Measurements from ENCODE around the gene SCAI. TPM values are rescaled to one million over a fixed set of nuclear protein-coding genes. Genes with fewer than 3 reads are reported as not detected.

The SCAI gene
- total RNA-seq, 4 donors from 2014 or later = 6.0 to 19.4 (median 10.1) TPM

- TF ChIP-seq, protein P1, sequence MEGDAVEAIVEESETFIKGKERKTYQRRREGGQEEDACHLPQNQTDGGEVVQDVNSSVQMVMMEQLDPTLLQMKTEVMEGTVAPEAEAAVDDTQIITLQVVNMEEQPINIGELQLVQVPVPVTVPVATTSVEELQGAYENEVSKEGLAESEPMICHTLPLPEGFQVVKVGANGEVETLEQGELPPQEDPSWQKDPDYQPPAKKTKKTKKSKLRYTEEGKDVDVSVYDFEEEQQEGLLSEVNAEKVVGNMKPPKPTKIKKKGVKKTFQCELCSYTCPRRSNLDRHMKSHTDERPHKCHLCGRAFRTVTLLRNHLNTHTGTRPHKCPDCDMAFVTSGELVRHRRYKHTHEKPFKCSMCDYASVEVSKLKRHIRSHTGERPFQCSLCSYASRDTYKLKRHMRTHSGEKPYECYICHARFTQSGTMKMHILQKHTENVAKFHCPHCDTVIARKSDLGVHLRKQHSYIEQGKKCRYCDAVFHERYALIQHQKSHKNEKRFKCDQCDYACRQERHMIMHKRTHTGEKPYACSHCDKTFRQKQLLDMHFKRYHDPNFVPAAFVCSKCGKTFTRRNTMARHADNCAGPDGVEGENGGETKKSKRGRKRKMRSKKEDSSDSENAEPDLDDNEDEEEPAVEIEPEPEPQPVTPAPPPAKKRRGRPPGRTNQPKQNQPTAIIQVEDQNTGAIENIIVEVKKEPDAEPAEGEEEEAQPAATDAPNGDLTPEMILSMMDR (IDR thresholded peaks at IDR 0.05; ENCODE audit: low read depth) = no peak
These were observed 231.6 kb downstream of the SCAI start for GRCh38 chr9:124911766-124912165.

DNA sequence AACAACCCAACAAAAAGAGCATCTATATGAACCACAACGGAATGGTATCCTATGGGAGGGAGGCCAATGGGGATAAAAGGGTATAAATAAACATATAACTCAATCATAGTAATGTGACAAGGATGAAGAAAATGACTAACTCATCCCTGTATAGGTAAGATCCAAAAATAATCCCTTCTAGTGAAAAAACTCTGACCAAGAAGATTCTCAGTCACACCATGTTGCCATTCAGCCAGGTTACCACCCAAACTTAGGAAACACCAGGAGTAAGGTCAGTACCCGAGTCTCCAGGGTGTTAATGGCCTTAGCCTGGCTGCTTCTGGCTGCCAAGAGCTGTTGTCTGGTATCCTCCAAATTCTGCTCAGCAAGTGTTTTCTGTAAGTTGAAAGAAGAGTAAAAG, 235.2 kb downstream of the SCAI start:
- TF ChIP-seq, protein P1 (IDR thresholded peaks at IDR 0.05; ENCODE audit: low read depth) = no peak

DNA sequence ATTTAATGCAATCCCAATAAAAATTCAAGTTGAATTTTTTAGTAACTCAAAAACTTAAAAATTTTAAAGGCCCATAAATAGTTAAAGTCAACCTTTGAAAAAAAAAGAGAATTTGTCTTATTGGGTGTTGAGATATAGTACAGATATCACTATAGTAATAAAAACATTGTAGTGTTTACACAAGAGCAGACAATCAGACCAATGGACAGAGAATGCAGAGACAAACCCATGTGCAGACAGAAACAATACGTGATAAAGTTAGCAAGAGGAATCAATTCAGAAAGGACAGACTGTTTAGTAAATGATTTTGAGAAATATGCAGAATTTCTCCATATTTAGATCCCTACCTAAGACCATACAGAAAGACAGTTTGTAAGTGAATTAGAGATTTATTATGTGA, 236.4 kb downstream of the SCAI start:
- TF ChIP-seq, protein P1 (IDR thresholded peaks at IDR 0.05; ENCODE audit: low read depth) = no peak

DNA sequence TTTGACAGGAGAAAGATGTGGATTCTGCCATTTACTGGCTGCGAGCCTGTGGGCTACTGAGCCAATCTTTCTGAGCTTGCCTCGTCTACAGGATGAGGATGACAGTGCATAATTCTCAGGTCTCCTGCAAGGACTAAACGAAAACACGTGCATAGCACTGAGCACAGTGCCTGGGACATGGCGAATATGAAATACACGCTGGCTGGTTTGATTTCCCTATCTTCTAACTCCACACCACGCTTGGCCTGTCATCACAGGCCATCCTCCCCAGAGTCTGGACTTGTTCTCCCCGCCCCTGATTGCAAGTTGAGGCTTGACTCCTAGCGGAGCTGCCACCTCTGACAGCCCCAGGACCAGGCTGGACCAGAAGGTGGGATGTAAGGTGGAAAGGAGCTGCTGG, 243.5 kb downstream of the SCAI start:
- TF ChIP-seq, protein P1 (IDR thresholded peaks at IDR 0.05; ENCODE audit: low read depth) = no peak

DNA sequence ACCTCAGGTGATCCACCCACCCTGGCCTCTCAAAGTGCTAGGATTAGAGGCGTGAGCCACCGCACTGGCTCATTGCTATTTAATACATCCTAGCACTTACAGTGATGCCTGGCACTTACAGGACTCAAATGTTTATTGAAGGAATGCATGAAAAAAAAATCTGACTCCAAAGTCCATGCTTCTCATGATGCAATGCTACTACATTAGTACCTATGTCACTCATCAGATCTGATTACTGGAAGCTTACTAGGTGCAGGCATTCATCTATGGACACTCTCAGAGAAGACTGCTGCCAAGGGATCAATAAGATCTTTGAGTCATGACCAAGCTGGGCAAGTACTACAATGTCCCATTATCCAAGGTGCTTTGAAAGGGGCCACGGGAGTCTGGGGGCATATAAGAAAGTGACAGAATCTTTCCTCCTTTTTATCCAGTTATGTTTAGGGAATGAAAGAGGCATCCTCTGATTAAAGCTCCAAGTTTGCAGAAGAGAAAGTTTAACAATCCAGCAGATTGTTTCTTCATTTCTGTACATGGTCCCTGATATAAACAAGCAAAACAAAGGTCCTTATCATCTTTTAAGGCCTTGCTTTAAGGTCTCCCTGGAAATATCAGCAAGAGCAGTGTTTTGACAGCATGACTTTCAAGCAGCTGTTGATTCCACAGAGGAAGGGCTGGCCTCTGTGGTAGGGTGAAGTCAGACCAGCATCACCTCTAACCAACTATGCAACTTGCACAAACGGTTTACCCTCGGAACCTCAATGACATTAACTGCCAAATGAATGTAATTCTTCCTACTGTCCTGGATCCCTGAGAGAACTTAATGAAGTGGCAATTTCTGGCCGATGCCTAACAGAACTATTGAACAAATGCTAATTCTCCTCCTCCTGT, 245.5 kb downstream of the SCAI start:
- TF ChIP-seq, protein P1 (IDR thresholded peaks at IDR 0.05; ENCODE audit: low read depth) = no peak

DNA sequence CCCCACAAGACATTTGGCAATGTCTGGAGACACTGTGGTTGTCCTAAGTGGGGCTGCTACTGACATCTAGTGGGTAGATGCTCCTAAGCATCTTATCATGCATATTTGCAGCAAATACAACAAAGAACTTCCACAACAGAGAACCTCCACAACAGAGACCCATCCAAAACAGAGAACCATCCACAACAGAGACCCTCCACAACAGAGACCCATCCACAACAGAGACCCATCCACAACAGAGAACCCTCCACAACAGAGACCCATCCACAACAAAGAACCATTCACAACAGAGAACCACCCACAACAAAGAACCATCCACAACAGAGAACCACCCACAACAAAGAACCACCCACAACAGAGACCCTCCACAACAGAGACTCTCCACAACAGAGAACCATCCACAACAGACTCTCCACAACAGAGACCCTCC, 248.6 kb downstream of the SCAI start:
- TF ChIP-seq, protein P1 (IDR thresholded peaks at IDR 0.05; ENCODE audit: low read depth) = no peak

DNA sequence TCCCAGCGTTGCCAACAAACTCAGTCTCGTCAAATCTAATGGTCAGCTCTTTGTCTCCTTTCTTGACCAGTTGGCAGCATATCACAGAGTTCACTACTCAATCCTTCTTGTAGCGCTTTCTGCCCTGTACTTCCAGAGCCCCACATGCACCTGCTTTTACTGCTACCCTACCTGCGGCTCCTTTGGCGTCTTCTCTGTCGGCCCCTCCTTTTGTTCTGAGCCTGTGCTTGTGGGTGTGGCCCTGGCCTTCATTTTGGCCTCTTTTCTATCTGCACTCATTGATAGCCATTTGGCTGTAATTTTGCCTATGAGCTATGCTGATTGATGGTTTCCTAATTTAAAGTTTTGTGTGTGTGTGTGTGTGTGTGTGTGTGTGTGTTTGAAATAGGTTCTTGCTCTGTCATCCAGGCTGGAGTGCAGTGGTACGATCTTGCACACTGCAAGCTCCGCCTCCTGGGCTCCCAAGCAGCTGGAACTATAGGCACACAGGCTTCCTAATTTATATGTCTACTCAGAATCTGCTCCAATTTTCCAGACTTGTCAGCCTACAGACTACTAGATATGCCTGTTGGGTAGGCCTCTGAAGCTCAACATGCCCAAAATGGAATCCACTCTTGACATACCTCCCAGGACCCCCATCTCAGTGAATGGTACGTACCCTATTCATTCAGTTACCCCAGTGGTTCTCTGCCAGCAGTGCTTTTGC, 249.1 kb downstream of the SCAI start:
- TF ChIP-seq, protein P1 (IDR thresholded peaks at IDR 0.05; ENCODE audit: low read depth) = no peak
